NB4 (cell line): Measurements from ENCODE around the gene EIF2D.

Experiments used
- MAX ChIP-seq: IDR thresholded peaks from 2 replicates; pipeline ENCODE4 v1.6.1; 2011; ENCODE audit warnings: low read depth, low read length
- POLR2A ChIP-seq: IDR thresholded peaks from 2 replicates; pipeline ENCODE4 v1.6.1; 2011; ENCODE audit warnings: mild to moderate bottlenecking; ENCODE audit not compliant: insufficient read length; ENCODE audit errors: extremely low read depth

GRCh38 chr1:206563367-206564207 is 48.7 kb downstream of the EIF2D start:
- TF ChIP-seq MAX (no peak), POLR2A (no peak)
